ENCODE results near the gene RPS15.
A peak's percentile ranks its signal among the peaks of the same experiment; 100 is the strongest.

The RPS15 gene

GRCh38 chr19:1438035-1438932 is at the start of gene RPS15:
TSS of gene RPS15 (plus strand) at chr19:1438396. CDS start at chr19:1438426, 30 bp downstream.
- peak; percentile 92 for DNase-seq

- no peak for DNase-seq
These were observed 49.6 kb upstream of the RPS15 start for GRCh38 chr19:1388637-1389026.

- no peak for DNase-seq
These were observed 48.9 kb upstream of the RPS15 start for GRCh38 chr19:1389033-1389940.

- no peak for DNase-seq
These were observed 47.2 kb upstream of the RPS15 start for GRCh38 chr19:1390890-1391423.

GRCh38 chr19:1392407-1392806 is 45.8 kb upstream of the RPS15 start:
- DNase-seq = no peak

GRCh38 chr19:1392939-1393530 is 45.2 kb upstream of the RPS15 start:
- DNase-seq = no peak

GRCh38 chr19:1393841-1394240 is 44.4 kb upstream of the RPS15 start:
- DNase-seq = no peak

- no peak for DNase-seq
These were observed 43.7 kb upstream of the RPS15 start for GRCh38 chr19:1394252-1395193.

GRCh38 chr19:1395194-1396018 is 42.8 kb upstream of the RPS15 start:
- no peak for DNase-seq

- DNase-seq = no peak
These were observed 42.0 kb upstream of the RPS15 start for GRCh38 chr19:1396019-1396767.

- no peak for DNase-seq
These were observed 41.2 kb upstream of the RPS15 start for GRCh38 chr19:1396768-1397679.

- no peak for DNase-seq
These were observed 40.4 kb upstream of the RPS15 start for GRCh38 chr19:1397838-1398237.

- no peak for DNase-seq
These were observed 39.1 kb upstream of the RPS15 start for GRCh38 chr19:1399079-1399478.

- DNase-seq = no peak
These were observed 38.5 kb upstream of the RPS15 start for GRCh38 chr19:1399745-1400144.

- peak; percentile 76 for DNase-seq
These were observed 37.7 kb upstream of the RPS15 start for GRCh38 chr19:1400281-1401137.

- peak; percentile 41 for DNase-seq
These were observed 36.9 kb upstream of the RPS15 start, which contains the start of gene GAMT for GRCh38 chr19:1401138-1401888. TSS of gene GAMT (minus strand) at chr19:1401542. CDS start at chr19:1401476, 66 bp downstream.

GRCh38 chr19:1401889-1402217 is 36.3 kb upstream of the RPS15 start:
- no peak for DNase-seq
